Brain microvascular endothelial cell (primary cell): ENCODE measurements around the gene LAPTM4A.

ENCODE experiments used
- DNase-seq: peaks from one replicate; pipeline ENCODE4 v3.0.0-alpha.2; 2020
- H3K27ac ChIP-seq: fragments of 250-450 bp; sonication (Bioruptor Pico); 2 replicates; pipeline ENCODE4 v1.5.1; 2020; ENCODE audit warnings: mild to moderate bottlenecking, moderate library complexity
- H3K27me3 ChIP-seq: fragments of 250-450 bp; sonication (Bioruptor Pico); replicated peaks from 2 replicates; pipeline ENCODE4 v1.5.1; 2020; ENCODE audit warnings: mild to moderate bottlenecking
- H3K36me3 ChIP-seq: fragments of 250-450 bp; sonication (Bioruptor Pico); replicated peaks from 2 replicates; pipeline ENCODE4 v1.5.1; 2020; ENCODE audit warnings: mild to moderate bottlenecking
- H3K4me3 ChIP-seq: 2 replicates; pipeline ENCODE4 v1.5.1; 2011; ENCODE audit warnings: low read depth, mild to moderate bottlenecking, control low read depth, low read length, moderate library complexity
- CTCF ChIP-seq: IDR thresholded peaks from 2 replicates; pipeline ENCODE4 v1.5.1; 2011; ENCODE audit warnings: low read depth, mild to moderate bottlenecking, moderate library complexity, low read length, control low read depth, inconsistent platforms; ENCODE audit errors: missing control alignments
- in situ Hi-C: cut with HindIII; loops from 2 replicates; pipeline ENCODE4 v1.10.0; 2017; ENCODE audit warnings: low sequenced_read_pairs, low pct_ligation_motif_present

The LAPTM4A gene

DNA sequence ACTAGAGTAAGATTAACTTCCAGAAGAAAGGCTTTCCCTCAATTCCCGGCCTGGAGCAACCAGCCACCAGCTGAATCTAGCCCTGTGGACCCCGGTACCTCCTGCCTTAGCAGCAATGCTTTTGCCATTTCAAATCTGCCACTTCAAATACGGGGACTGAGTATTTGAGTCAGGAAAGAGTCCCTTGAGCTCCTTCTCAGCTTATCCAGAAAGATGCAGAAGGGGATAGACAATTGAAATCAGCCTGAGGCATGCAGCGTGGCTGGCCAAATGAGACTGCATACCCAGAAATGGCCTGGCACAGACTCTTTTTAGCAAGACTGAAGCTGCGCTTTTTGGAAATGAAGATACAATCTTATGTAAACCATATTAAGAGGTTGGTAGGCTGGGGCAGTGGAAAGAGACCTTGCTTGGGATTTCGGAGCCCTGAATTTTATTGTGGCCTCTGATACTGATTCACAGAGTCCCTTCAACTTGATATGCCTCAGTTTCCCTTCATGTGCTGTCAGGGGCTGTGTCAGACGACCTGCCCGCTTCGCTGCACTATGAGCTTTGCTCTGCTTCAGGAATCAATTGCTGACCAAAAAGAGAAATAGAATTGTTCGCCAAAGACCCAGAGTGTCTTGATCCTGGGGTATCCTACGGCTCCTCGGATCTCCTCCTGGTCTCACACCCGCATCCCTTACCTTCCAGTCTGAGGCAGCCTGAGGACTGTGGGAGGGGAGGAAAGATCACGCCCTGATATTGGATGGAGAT is 40.0 kb downstream of the LAPTM4A start:
- in situ Hi-C loops = no loop called here
- no peaks in the 10 kb centered on the region for H3K36me3 ChIP-seq
- H3K27ac ChIP-seq = no peak overlapping the region
- no peaks in the 10 kb centered on the region for H3K27me3 ChIP-seq
- DNase-seq = no peak
- no peak for TF ChIP-seq CTCF
- H3K4me3 ChIP-seq = no peak overlapping the region

DNA sequence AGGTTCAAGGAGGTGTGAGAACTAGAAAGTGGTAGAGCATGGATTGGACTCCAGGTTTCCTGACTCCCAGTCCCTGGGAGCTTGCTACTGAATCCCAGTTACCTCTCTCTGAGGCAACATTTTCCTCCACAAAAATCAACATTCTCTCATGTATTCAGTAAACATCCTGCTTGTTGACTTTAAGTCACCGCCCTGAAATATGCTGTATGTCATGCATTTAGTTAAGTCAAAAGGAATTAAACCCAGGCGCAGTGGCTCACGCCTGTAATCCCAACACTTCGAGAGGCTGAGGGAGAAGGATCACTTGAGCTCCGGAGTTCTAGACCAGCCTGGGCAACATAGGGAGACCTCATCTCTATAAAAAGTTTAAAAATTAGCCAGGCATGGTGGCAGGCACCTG is 42.7 kb downstream of the LAPTM4A start:
- Histone ChIP-seq H3K27ac (no peak overlapping the region), H3K27me3 (no peaks in the 10 kb centered on the region), H3K4me3 (no peak overlapping the region), H3K36me3 (no peaks in the 10 kb centered on the region)
- TF ChIP-seq CTCF = no peak
- no peak for DNase-seq
- in situ Hi-C loops = no loop called here

GRCh38 chr2:20005891-20006470 is 45.4 kb downstream of the LAPTM4A start:
- H3K27ac ChIP-seq = no peak overlapping the region
- H3K36me3 ChIP-seq = no peaks in the 10 kb centered on the region
- no peak for TF ChIP-seq CTCF
- no peak for DNase-seq
- in situ Hi-C loops = no loop called here
- H3K4me3 ChIP-seq = no peak overlapping the region
- no peaks in the 10 kb centered on the region for H3K27me3 ChIP-seq

DNA sequence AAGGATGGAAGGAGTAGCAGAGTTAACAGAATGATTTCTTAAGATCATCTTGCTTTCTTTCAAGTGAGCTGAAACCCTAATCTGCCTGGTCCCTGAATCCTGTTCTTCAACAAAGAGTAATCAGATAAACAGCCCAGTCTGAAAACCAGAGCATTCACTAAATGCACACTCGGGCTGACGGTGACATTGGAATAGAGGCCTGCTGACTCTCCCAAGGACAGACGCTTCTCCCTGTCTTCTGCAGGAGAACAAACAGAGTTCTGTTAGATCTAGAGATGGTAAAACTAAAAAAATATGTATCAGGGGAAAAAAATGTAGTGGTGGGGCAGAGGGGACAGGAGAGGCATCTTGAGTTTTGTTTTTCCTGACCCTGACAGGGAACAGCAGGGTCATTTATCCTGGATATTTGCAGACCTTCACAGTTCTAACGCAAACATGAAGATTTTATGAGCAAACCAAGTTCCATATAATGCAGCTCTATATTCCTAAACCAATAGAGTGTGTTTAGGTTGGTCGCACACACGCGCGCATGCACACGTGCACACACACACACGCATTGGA is 46.3 kb downstream of the LAPTM4A start:
- no peak overlapping the region for H3K27ac ChIP-seq
- no peaks in the 10 kb centered on the region for H3K27me3 ChIP-seq
- in situ Hi-C loops = no loop called here
- no peak for DNase-seq
- TF ChIP-seq CTCF = no peak
- no peak overlapping the region for H3K4me3 ChIP-seq
- no peaks in the 10 kb centered on the region for H3K36me3 ChIP-seq

GRCh38 chr2:20001361-20001863 is 50.0 kb downstream of the LAPTM4A start:
- H3K36me3 ChIP-seq = no peaks in the 10 kb centered on the region
- no peaks in the 10 kb centered on the region for H3K27me3 ChIP-seq
- in situ Hi-C loops = no loop called here
- no peak overlapping the region for H3K27ac ChIP-seq
- no peak overlapping the region for H3K4me3 ChIP-seq
- no peak for DNase-seq
- no peak for TF ChIP-seq CTCF
